Astrocyte (in vitro differentiated cells and primary cell): ENCODE measurements around the gene GPC5. TPM values are rescaled to one million over a fixed set of nuclear protein-coding genes. Genes with fewer than 3 reads are reported as not detected.
"Not testable (repeated sequence)": the region's sequence is repeated elsewhere in the genome, so short reads cannot be mapped to it uniquely, and the experiment has no call there.

Experiments
- DNase-seq: peaks from one replicate; pipeline ENCODE4 v3.0.0-alpha.2; 2010; ENCODE audit warnings: low read depth
- FAIRE-seq: peaks from 2 replicates; lab custom pipeline; 2011; peaks lifted over from hg19 to GRCh38; lab: Jason Lieb, UNC
- H2AFZ ChIP-seq: 2 replicates; pipeline ENCODE4 v1.6.0; 2012; ENCODE audit warnings: low read depth, low read length, inconsistent platforms
- H3K27ac ChIP-seq: 2 replicates; pipeline ENCODE4 v1.5.1; 2011; ENCODE audit warnings: low read depth, low read length, inconsistent platforms
- H3K27me3 ChIP-seq: 2 replicates; pipeline ENCODE4 v1.6.0; 2011; ENCODE audit warnings: low read length, inconsistent platforms; ENCODE audit not compliant: insufficient read depth
- H3K36me3 ChIP-seq: 2 replicates; pipeline ENCODE4 v1.5.1; 2011; ENCODE audit warnings: low read length, inconsistent platforms; ENCODE audit not compliant: insufficient read depth
- H3K4me1 ChIP-seq: 2 replicates; pipeline ENCODE4 v1.5.1; 2011; ENCODE audit warnings: low read length, inconsistent platforms; ENCODE audit not compliant: insufficient read depth
- H3K4me2 ChIP-seq: 2 replicates; pipeline ENCODE4 v1.6.0; 2012; ENCODE audit warnings: low read length, inconsistent platforms
- H3K4me3 ChIP-seq: 2 replicates; pipeline ENCODE4 v1.5.1; 2011; ENCODE audit warnings: low read depth, mild to moderate bottlenecking, low read length, inconsistent platforms; ENCODE audit not compliant: insufficient read depth
- H3K79me2 ChIP-seq: 2 replicates; pipeline ENCODE4 v1.6.0; 2012; ENCODE audit warnings: mild to moderate bottlenecking, low read length, inconsistent platforms; ENCODE audit not compliant: insufficient read depth
- H3K9ac ChIP-seq: 2 replicates; pipeline ENCODE4 v1.6.0; 2012; ENCODE audit warnings: mild to moderate bottlenecking, low read length, inconsistent platforms
- H3K9me3 ChIP-seq: 2 replicates; pipeline ENCODE4 v1.5.1; 2012; ENCODE audit warnings: low read depth, mild to moderate bottlenecking, low read length, inconsistent platforms; ENCODE audit not compliant: insufficient read depth
- H4K20me1 ChIP-seq: 2 replicates; pipeline ENCODE4 v1.6.0; 2012; ENCODE audit warnings: low read length, inconsistent platforms; ENCODE audit not compliant: insufficient read depth
- H3K27ac Mint-ChIP-seq: one replicate; pipeline ENCODE4 v1.8.0; 2021; ENCODE audit warnings: mild to moderate bottlenecking, mixed read lengths; ENCODE audit not compliant: unreplicated experiment
- H3K27me3 Mint-ChIP-seq: one replicate; pipeline ENCODE4 v1.8.0; 2021; ENCODE audit warnings: low read depth, mixed read lengths; ENCODE audit not compliant: unreplicated experiment
- H3K36me3 Mint-ChIP-seq: one replicate; pipeline ENCODE4 v1.8.0; 2021; ENCODE audit warnings: low read depth, mixed read lengths; ENCODE audit not compliant: unreplicated experiment
- H3K4me1 Mint-ChIP-seq: one replicate; pipeline ENCODE4 v1.8.0; 2021; ENCODE audit warnings: low read depth, mixed read lengths; ENCODE audit not compliant: unreplicated experiment
- H3K4me3 Mint-ChIP-seq: one replicate; pipeline ENCODE4 v1.8.0; 2021; ENCODE audit warnings: mild to moderate bottlenecking, moderate library complexity, mixed read lengths; ENCODE audit not compliant: unreplicated experiment
- H3K9me3 Mint-ChIP-seq: one replicate; pipeline ENCODE4 v1.8.0; 2021; ENCODE audit warnings: mild to moderate bottlenecking, mixed read lengths; ENCODE audit not compliant: unreplicated experiment
- EZH2 ChIP-seq: IDR thresholded peaks from 2 replicates; pipeline ENCODE4 v1.6.1; 2012; ENCODE audit warnings: mild to moderate bottlenecking, low read length, inconsistent platforms; ENCODE audit not compliant: insufficient read depth
- total RNA-seq: library from RNA; stranded (reverse); gene quantifications from 2 replicates; pipeline ENCODE4 v1.2.1, GENCODE V29; 2021
- TF ChIP-seq, protein P1 (sequence below): IDR thresholded peaks from 2 replicates; pipeline ENCODE4 v1.5.1; 2011; ENCODE audit warnings: low read depth, mild to moderate bottlenecking, inconsistent platforms, low read length, moderate library complexity; ENCODE audit not compliant: insufficient read depth

Gene GPC5
- total RNA-seq, 1 donor from 2014 or later: 1.1 TPM

DNA sequence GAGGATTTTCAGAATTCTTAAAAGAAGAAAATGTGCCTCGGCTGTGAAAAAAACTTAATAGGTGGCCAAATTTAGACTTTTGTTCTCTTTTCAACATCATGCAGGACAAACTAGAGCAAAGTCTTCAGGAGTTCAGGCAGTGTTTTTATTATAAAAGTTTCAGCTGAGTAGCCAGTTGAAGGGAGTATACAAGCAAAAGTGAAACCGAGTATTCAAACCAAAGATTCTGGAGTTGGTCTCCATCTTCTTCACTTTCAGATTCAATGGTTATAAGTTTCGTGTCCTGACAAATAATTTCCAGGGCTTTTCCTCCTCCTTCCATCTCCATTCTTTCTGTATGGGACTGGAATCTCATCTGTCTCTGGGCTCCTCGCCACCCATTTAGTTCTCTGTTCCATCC, 379.7 kb downstream of the GPC5 start:
- Mint-ChIP-seq H3K36me3 (no peaks in the 10 kb centered on the region), H3K4me1 (no peaks in the 10 kb centered on the region), H3K27ac (no peak overlapping the region), H3K4me3 (no peak overlapping the region), H3K9me3 (peaks cover 2% of the 10 kb centered on the region), H3K27me3 (no peaks in the 10 kb centered on the region)
- H3K79me2 ChIP-seq: no peaks in the 10 kb centered on the region
- no peaks in the 10 kb centered on the region for H3K36me3 ChIP-seq
- no peaks in the 10 kb centered on the region for H3K9me3 ChIP-seq
- FAIRE-seq: no peak
- H3K27ac ChIP-seq: no peak overlapping the region
- H3K4me1 ChIP-seq: no peaks in the 10 kb centered on the region
- H3K9ac ChIP-seq: no peak overlapping the region
- H2AFZ ChIP-seq: no peak overlapping the region
- H4K20me1 ChIP-seq: no peaks in the 10 kb centered on the region
- no peak overlapping the region for H3K4me2 ChIP-seq
- DNase-seq: no peak
- no peaks in the 10 kb centered on the region for H3K27me3 ChIP-seq
- TF ChIP-seq, protein P1, sequence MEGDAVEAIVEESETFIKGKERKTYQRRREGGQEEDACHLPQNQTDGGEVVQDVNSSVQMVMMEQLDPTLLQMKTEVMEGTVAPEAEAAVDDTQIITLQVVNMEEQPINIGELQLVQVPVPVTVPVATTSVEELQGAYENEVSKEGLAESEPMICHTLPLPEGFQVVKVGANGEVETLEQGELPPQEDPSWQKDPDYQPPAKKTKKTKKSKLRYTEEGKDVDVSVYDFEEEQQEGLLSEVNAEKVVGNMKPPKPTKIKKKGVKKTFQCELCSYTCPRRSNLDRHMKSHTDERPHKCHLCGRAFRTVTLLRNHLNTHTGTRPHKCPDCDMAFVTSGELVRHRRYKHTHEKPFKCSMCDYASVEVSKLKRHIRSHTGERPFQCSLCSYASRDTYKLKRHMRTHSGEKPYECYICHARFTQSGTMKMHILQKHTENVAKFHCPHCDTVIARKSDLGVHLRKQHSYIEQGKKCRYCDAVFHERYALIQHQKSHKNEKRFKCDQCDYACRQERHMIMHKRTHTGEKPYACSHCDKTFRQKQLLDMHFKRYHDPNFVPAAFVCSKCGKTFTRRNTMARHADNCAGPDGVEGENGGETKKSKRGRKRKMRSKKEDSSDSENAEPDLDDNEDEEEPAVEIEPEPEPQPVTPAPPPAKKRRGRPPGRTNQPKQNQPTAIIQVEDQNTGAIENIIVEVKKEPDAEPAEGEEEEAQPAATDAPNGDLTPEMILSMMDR: no peak
- no peak for TF ChIP-seq EZH2
- H3K4me3 ChIP-seq: no peak overlapping the region

- not testable (repeated sequence) for H3K9ac ChIP-seq, H3K4me3 ChIP-seq, H3K27me3 ChIP-seq, H3K4me1 Mint-ChIP-seq, H4K20me1 ChIP-seq, H3K4me2 ChIP-seq, H3K36me3 Mint-ChIP-seq, H2AFZ ChIP-seq, H3K9me3 Mint-ChIP-seq, H3K4me1 ChIP-seq, DNase-seq, H3K27ac Mint-ChIP-seq, H3K9me3 ChIP-seq, H3K4me3 Mint-ChIP-seq, H3K36me3 ChIP-seq, FAIRE-seq, H3K27ac ChIP-seq, H3K79me2 ChIP-seq, H3K27me3 Mint-ChIP-seq
- TF ChIP-seq, protein P1: peak; percentile 20
Measured at GRCh38 chr13:91781982-91782691, 383.7 kb downstream of the GPC5 start.

- no peak for TF ChIP-seq EZH2
- TF ChIP-seq, protein P1: no peak
- no peak overlapping the region for H3K9ac ChIP-seq
- FAIRE-seq (peak; percentile 56), DNase-seq (no peak)
- no peaks in the 10 kb centered on the region for H3K27me3 Mint-ChIP-seq
- H3K4me3 Mint-ChIP-seq: no peak overlapping the region
- no peaks in the 10 kb centered on the region for H3K4me1 ChIP-seq
- H3K9me3 Mint-ChIP-seq: no peaks in the 10 kb centered on the region
- H3K27ac ChIP-seq: no peak overlapping the region
- no peak overlapping the region for H3K27ac Mint-ChIP-seq
- H2AFZ ChIP-seq: no peak overlapping the region
- no peaks in the 10 kb centered on the region for H3K9me3 ChIP-seq
- H3K4me1 Mint-ChIP-seq: peaks cover 3% of the 10 kb centered on the region
- H4K20me1 ChIP-seq: no peaks in the 10 kb centered on the region
- H3K4me3 ChIP-seq: no peak overlapping the region
- no peaks in the 10 kb centered on the region for H3K79me2 ChIP-seq
- no peak overlapping the region for H3K4me2 ChIP-seq
- no peaks in the 10 kb centered on the region for H3K27me3 ChIP-seq
- no peaks in the 10 kb centered on the region for H3K36me3 Mint-ChIP-seq
- H3K36me3 ChIP-seq: no peaks in the 10 kb centered on the region
Measured at GRCh38 chr13:91785431-91786119, 387.2 kb downstream of the GPC5 start.
